EH (cell line): ENCODE measurements around the gene NFIC.

Experiments
- DNase-seq: peaks from one replicate; pipeline ENCODE4 v3.0.0-alpha.2; 2015; ENCODE audit warnings: low read depth

Gene NFIC

DNA sequence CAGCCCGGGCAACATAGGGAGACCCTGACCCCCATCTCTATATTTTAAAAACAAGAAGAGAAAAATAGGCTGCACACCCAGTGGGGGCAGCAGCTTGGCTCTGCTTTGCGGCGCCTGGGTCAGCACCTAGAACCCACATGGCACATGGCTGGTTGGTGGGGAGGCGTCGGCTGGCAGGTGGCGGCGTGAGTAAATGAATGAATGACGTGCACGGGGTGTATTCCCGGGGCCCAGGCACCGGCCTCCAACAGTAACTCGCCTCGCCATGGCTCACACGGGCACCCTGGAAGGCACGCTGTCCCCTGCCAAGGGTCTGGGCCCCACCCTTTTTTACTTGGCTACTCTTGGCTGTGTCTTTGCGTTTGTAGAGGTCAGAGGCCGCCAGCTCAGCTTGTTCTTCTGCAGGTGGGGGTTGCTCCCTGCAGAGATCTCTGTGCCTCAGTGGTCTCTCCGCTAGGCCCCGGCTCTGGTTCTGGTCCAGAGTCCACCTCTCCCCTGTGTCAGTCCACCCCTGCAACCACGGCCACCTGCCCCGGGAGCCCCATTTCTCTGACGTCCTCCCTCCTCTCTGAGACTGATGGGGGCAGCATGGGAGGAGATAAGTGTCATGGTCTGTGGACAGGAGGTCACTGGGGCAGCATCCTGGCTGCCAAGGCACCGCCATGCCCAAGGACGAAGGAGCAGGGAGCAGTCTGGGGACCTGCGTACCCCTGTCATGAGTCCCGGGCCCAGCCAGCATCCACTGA, 145.3 kb downstream of the NFIC start:
- no peak for DNase-seq

DNA sequence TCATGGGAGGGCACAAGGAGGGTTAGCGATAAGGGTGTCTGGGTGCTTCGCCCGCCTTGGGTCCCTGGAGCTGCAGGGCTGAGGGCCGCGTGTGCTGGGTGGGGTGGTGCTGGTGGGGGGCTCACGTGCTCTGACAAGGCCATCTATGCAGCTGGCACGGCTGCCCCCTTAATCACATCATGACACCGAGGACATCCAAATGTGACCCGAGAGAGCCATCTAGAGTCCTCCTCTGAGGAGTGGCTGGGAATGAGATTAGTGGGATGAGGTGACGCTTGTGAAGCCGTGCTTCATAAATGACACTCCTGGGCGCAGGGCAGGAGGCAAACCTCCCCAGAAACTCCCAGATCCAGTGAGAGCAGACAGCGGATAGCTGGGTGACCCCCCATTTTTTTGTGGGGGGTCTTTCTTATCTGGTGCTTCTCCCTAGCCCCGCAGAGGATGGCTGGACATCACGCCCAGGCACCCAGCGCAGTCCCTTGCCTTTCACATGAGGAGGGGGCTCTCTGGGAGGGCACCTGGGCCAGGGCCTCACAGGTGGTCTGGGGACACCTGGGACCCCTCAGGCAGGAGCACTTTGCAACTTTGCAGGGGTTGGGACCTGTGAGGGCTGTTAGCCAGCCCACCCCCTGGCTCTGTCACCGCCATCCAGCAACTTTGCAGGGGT, 146.3 kb downstream of the NFIC start:
- no peak for DNase-seq

DNA sequence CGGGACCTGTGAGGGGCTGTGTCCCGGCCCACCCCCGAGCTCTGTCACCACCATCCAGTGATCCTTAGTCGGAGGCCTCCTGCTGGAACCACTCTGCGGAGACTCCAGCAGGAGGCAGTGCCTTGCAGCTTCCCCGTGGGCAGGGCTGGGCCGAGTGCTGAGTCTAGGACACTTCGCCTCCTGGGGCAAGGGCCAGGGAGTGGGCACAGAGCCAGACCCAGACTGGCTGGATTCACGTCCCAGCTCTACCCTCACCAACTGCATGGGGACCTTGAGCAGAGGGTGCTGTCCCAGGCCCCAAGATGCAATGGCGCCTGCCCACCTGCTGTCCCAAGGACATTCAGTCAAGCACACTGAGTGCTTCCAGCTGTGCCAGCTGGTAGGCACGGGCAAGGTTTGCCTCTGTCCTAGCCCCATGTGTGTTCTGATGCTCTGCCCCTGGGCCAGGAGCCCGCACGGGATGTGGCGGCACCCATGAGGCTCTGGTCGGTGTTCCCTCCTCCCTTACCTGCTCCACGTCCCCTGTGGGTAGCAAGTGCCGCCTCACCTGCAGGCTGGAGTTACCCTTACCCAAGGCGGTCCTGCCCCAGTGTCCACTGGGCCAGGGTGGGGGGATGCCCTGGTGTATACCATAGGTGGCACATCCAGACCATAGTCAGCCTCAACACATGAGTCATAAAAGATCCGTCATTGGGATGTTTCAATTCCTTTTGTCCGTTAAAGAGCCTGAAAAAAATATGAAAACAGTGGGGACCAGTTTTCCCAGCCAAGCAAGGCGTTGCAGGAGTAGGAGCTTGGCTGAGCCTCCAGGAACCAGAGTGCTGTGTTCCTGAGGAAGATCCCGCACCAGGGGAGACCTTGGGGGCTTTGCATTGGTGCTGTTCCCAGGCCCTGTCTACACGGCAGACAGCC, 147.1 kb downstream of the NFIC start:
- peak; percentile 7 for DNase-seq

DNA sequence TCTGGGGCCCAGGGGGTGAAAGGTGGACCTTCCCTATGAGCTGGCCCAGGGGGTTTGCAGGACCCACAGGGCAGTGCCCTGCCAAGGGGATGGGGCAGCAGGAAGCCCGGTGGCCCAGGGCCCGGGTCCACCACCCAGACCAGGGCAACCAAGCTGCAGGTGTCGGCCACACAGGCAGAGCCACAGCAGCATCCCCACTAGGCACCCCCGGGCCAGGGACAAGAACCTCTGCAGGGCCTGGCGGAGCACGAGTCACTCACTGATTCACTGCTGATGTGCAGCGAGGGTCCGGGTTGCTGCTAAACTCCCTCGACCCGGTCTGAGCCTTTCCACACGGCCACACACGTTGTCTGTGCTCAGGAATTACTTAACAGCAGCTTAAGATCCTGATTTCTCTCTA, 148.5 kb downstream of the NFIC start:
- DNase-seq: peak; percentile 38

DNA sequence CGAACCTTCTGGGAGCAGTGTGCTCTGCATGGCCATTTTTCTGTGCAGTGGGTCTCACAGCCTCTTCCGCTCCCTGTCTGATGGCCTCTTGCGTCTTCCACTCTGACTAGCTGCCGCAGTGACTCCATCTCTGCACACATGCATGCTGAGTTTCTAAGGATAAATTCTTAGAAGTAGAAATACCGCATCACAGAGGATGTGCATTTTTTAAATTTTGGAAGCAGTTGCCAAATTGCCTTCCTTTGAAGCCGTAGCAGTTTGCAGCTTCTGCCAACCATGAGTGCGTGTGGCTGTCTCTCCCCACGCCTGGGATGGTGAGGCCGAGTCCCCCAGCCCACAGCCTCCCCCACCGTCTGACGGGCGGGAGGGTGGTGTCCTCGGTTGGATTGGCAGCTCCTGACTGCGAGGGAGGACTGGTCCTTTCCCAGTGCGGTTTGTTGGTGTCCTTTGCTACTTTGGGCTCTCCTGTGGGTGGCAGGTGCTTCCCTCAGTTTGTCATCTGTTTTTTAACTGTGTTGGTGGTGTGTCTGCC, 149.6 kb downstream of the NFIC start:
- peak; percentile 30 for DNase-seq

DNA sequence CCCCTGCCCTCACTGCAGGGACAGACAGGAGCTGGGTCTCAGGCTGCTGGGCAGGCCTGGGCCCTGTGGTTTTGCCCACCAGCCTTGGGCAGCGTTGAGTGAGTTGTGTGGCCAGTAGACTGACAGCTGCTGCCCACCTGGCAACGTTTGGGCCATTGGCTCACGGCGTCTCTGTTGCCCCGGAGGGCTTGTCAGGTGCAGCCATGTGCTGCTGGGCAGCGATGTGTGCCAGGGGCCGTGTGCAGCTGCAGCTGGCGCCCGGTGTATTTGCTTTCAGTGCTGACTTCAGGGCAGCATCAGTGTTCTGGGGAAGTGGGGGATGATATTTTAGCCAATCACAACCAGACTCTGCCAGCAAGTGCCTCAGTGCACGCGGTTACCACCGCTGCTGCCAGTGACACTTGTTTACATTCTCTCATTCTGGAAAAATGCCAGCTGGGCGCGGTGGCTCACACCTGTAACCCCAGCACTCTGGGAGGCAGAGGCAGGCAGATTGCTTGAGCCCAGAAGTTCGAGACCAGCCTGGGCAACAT, 150.4 kb downstream of the NFIC start:
- DNase-seq: no peak

DNA sequence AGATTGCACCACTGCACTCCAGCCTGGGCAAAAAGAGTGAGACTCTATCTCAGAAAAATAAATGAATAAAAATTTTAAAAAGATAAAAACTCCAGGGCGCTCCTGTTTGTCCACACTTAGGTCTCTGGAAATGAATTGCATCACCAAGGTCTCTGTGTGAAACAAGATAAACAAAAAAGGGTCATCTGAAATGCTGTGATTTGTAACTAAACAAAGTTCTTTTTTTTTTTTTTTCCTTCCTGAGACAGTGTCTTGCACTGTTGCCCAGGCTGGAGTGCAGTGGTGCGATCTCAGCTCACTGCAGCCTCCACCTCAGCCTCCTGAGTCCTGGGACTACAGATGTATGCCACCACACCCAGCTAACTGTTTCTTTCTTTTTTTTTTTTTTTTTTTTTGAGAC, 151.3 kb downstream of the NFIC start:
- DNase-seq: no peak

DNA sequence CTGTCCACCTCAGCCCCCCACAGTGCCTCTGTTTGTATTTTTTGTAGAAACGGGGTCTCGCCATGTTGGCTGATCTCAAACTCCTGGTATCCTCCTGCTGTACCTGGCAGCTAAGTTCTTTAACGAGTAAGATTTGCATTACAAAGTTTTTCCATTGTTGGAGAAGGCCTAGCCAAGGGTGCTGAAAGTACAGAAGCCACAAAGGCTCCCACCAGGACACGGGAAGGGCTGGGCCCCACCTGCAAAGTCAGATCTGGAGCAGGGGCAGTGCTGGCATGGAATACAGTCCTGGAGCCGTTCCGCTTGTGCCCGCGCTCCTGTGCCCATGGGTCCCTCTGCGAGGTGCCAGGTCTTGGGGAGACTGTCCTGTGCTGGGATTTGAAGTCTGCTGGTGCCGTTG, 151.9 kb downstream of the NFIC start:
- DNase-seq: no peak

DNA sequence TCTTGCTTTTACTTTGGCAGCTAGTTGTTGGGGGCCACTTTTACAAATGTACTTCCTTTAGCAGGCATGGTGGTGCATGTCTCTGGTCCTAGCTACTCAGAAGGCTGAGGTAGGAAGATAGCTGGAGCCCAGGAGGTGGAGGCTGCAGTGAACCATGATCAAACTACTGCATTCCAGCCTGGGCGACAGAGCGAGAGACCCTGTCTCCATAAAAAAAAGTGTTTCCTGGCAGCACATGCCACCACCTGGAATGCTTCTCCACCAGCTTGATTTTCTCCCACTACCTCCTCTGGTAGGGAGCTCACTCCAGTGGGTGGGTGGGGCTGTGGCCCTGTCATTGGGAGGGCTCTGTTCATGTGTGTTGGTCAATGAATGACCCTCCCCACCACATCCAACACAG, 152.3 kb downstream of the NFIC start:
- no peak for DNase-seq
